Fibroblast of skin of right biceps (primary cell): ENCODE results near the gene CFAP54.
"Not testable (repeated sequence)": the region's sequence is repeated elsewhere in the genome, so short reads cannot be mapped to it uniquely, and the experiment has no call there.

Experiments
- DNase-seq: peaks from one replicate; pipeline ENCODE4 v3.0.0-alpha.2; 2013

The CFAP54 gene

GRCh38 chr12:96489392-96490056, at the start of gene CFAP54:
Gene CFAP54, plus strand, starts transcription at chr12:96489577. Its CDS starts 33 bp downstream, at chr12:96489610.
- DNase-seq, result peak; percentile 93

- DNase-seq, result no peak
Measured at GRCh38 chr12:96441816-96442215, 47.6 kb upstream of the CFAP54 start.

GRCh38 chr12:96442906-96443305, 46.5 kb upstream of the CFAP54 start:
- DNase-seq, result no peak

- DNase-seq, result no peak
Measured at GRCh38 chr12:96444399-96444798, 45.0 kb upstream of the CFAP54 start.

- peak; percentile 94 for DNase-seq
Measured at GRCh38 chr12:96445691-96446583, 43.4 kb upstream of the CFAP54 start.

- no peak for DNase-seq
Measured at GRCh38 chr12:96447256-96447655, 42.1 kb upstream of the CFAP54 start.

GRCh38 chr12:96448300-96448699, 41.1 kb upstream of the CFAP54 start:
- DNase-seq, result peak; percentile 60

- DNase-seq, result no peak
Measured at GRCh38 chr12:96452261-96452922, 37.0 kb upstream of the CFAP54 start.

GRCh38 chr12:96454396-96454795, 35.0 kb upstream of the CFAP54 start:
- DNase-seq, result no peak

GRCh38 chr12:96456265-96456974, 33.0 kb upstream of the CFAP54 start:
- no peak for DNase-seq

- DNase-seq, result no peak
Measured at GRCh38 chr12:96457191-96457930, 32.0 kb upstream of the CFAP54 start.

GRCh38 chr12:96459281-96459680, 30.1 kb upstream of the CFAP54 start:
- DNase-seq, result not testable (repeated sequence)

- DNase-seq, result no peak
Measured at GRCh38 chr12:96462571-96463280, 26.7 kb upstream of the CFAP54 start.

- DNase-seq, result no peak
Measured at GRCh38 chr12:96465896-96466295, 23.5 kb upstream of the CFAP54 start.

- peak; percentile 14 for DNase-seq
Measured at GRCh38 chr12:96466939-96467751, 22.2 kb upstream of the CFAP54 start.

GRCh38 chr12:96471368-96472050, 17.9 kb upstream of the CFAP54 start:
- DNase-seq, result peak; percentile 71

- no peak for DNase-seq
Measured at GRCh38 chr12:96472384-96472783, 17.0 kb upstream of the CFAP54 start.

- DNase-seq, result no peak
Measured at GRCh38 chr12:96473394-96474093, 15.8 kb upstream of the CFAP54 start.

GRCh38 chr12:96474206-96474605, 15.2 kb upstream of the CFAP54 start:
- DNase-seq, result no peak
